Progenitor cell of endocrine pancreas (in vitro differentiated cells): ENCODE results near the gene EPC2. TPM values are rescaled to one million over a fixed set of nuclear protein-coding genes. Genes with fewer than 3 reads are reported as not detected.

Source experiments
- DNase-seq: peaks from one replicate; pipeline ENCODE4 v3.0.0; 2021; ENCODE audit warnings: low spot score; ENCODE audit not compliant: unreplicated experiment
- H3K27ac Mint-ChIP-seq: 2 replicates; pipeline ENCODE4 v1.8.0; 2021; ENCODE audit warnings: mild to moderate bottlenecking, moderate library complexity, mixed read lengths
- H3K27me3 Mint-ChIP-seq: 2 replicates; pipeline ENCODE4 v1.8.0; 2021; ENCODE audit warnings: mixed read lengths
- H3K36me3 Mint-ChIP-seq: 2 replicates; pipeline ENCODE4 v1.8.0; 2022; ENCODE audit warnings: mixed read lengths; ENCODE audit not compliant: insufficient read depth
- H3K4me1 Mint-ChIP-seq: 2 replicates; pipeline ENCODE4 v1.8.0; 2021; ENCODE audit warnings: low read depth, mixed read lengths
- H3K4me3 Mint-ChIP-seq: 2 replicates; pipeline ENCODE4 v1.8.0; 2021; ENCODE audit warnings: low read depth, mild to moderate bottlenecking, moderate library complexity, mixed read lengths
- H3K9me3 Mint-ChIP-seq: 2 replicates; pipeline ENCODE4 v1.8.0; 2021; ENCODE audit warnings: low read depth, mixed read lengths
- CTCF ChIP-seq: fragments of 200-600 bp; sonication (generic); IDR thresholded peaks from one replicate; pipeline ENCODE4 v1.5.0; 2021; ENCODE audit warnings: antibody characterized with exemption, mild to moderate bottlenecking; ENCODE audit not compliant: unreplicated experiment
- total RNA-seq: library from RNA; stranded (reverse); gene quantifications from 2 replicates; pipeline ENCODE4 v1.2.1, GENCODE V29; 2021

EPC2 gene
- total RNA-seq, 1 donor from 2014 or later = 53.1 TPM

- H3K27ac Mint-ChIP-seq = no peak overlapping the region
- H3K4me3 Mint-ChIP-seq = no peak overlapping the region
- no peak for TF ChIP-seq CTCF
- DNase-seq = no peak
- peaks cover 7% of the 10 kb centered on the region for H3K36me3 Mint-ChIP-seq
- H3K4me1 Mint-ChIP-seq = peaks cover 25% of the 10 kb centered on the region
- H3K27me3 Mint-ChIP-seq = no peaks in the 10 kb centered on the region
- H3K9me3 Mint-ChIP-seq = peaks cover 4% of the 10 kb centered on the region
These were observed 19.7 kb downstream of the EPC2 start for GRCh38 chr2:148664229-148664628.

- Mint-ChIP-seq H3K4me3 (no peak overlapping the region), H3K27ac (peak overlapping the region; percentile 41), H3K27me3 (no peaks in the 10 kb centered on the region), H3K9me3 (no peaks in the 10 kb centered on the region), H3K4me1 (peaks cover 16% of the 10 kb centered on the region), H3K36me3 (peaks cover 6% of the 10 kb centered on the region)
- DNase-seq = no peak
- TF ChIP-seq CTCF = no peak
These were observed 22.0 kb downstream of the EPC2 start for GRCh38 chr2:148666555-148666954.

GRCh38 chr2:148667113-148667836 lies 22.7 kb downstream of the EPC2 start:
- Mint-ChIP-seq H3K27ac (peak overlapping the region; percentile 25), H3K4me3 (no peak overlapping the region), H3K27me3 (no peaks in the 10 kb centered on the region), H3K9me3 (no peaks in the 10 kb centered on the region), H3K4me1 (peaks cover 16% of the 10 kb centered on the region), H3K36me3 (peaks cover 2% of the 10 kb centered on the region)
- TF ChIP-seq CTCF = no peak
- no peak for DNase-seq

GRCh38 chr2:148670773-148671172 lies 26.2 kb downstream of the EPC2 start:
- no peak overlapping the region for H3K4me3 Mint-ChIP-seq
- TF ChIP-seq CTCF = no peak
- H3K9me3 Mint-ChIP-seq = no peaks in the 10 kb centered on the region
- no peak overlapping the region for H3K27ac Mint-ChIP-seq
- H3K36me3 Mint-ChIP-seq = peaks cover 1% of the 10 kb centered on the region
- DNase-seq = no peak
- H3K27me3 Mint-ChIP-seq = no peaks in the 10 kb centered on the region
- peaks cover 13% of the 10 kb centered on the region for H3K4me1 Mint-ChIP-seq

- Mint-ChIP-seq H3K27me3 (no peaks in the 10 kb centered on the region), H3K27ac (no peak overlapping the region)
These were observed 29.8 kb downstream of the EPC2 start for GRCh38 chr2:148674063-148675020.

More at GRCh38 chr2:148674063-148675020, 29.8 kb downstream of the EPC2 start:
- TF ChIP-seq CTCF = peak; percentile 46
- H3K4me1 Mint-ChIP-seq = peaks cover 1% of the 10 kb centered on the region
- peaks cover 4% of the 10 kb centered on the region for H3K36me3 Mint-ChIP-seq
- no peak overlapping the region for H3K4me3 Mint-ChIP-seq
- H3K9me3 Mint-ChIP-seq = no peaks in the 10 kb centered on the region
- DNase-seq = no peak
